Stomach (tissue), 4 donors: Measurements from ENCODE around the gene CHRNG.

Source experiments
- EP300 ChIP-seq: sonication (generic); formaldehyde crosslinking; IDR thresholded peaks from one replicate; pipeline ENCODE4 v1.6.1; 2017; ENCODE audit warnings: antibody characterized with exemption
- POLR2A ChIP-seq, 4 donors: fragments of 450-650 bp; IDR thresholded peaks; one replicate each; pipeline ENCODE4 v1.6.1; 2016; ENCODE audit warnings: antibody characterized with exemption in 4 of 4, control low read depth in 2 of 4, mild to moderate bottlenecking in 1 of 4, moderate library complexity in 1 of 4
- TF ChIP-seq, protein P1 (sequence below), 7 experiments: fragments of 450-650 bp in 4 of 7; fragments of 200-600 bp in 3 of 7; sonication (generic) in 3 of 7; IDR thresholded peaks; one replicate each; pipeline ENCODE4 v1.5.1; 2016 to 2019; ENCODE audit warnings: antibody characterized with exemption in 7 of 7, control low read depth in 2 of 7, mild to moderate bottlenecking in 1 of 7

DNA sequence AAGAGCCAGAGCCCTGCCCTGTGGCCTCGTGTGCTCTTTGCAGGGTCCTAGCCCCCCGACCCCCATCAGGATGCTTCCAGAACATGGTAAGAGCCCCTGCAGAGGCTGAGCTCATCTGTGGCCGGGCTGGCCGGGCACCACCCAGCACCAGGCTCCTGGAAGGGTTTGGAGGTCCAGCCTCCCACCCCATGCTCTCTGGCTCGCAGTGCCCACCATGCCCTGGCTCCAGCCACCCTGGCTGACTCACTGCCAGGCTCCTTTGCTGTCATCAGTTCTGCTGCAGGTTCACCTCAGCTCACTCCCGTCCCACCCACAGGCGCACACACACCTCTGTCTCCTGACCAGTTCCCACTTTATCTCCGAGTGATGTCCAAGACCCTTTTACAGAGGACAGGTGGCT is 48.5 kb downstream of the CHRNG start:
- TF ChIP-seq, protein P1, sequence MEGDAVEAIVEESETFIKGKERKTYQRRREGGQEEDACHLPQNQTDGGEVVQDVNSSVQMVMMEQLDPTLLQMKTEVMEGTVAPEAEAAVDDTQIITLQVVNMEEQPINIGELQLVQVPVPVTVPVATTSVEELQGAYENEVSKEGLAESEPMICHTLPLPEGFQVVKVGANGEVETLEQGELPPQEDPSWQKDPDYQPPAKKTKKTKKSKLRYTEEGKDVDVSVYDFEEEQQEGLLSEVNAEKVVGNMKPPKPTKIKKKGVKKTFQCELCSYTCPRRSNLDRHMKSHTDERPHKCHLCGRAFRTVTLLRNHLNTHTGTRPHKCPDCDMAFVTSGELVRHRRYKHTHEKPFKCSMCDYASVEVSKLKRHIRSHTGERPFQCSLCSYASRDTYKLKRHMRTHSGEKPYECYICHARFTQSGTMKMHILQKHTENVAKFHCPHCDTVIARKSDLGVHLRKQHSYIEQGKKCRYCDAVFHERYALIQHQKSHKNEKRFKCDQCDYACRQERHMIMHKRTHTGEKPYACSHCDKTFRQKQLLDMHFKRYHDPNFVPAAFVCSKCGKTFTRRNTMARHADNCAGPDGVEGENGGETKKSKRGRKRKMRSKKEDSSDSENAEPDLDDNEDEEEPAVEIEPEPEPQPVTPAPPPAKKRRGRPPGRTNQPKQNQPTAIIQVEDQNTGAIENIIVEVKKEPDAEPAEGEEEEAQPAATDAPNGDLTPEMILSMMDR (IDR thresholded peaks at IDR 0.05), result no peak
- TF ChIP-seq EP300, result no peak
- TF ChIP-seq POLR2A (IDR thresholded peaks at IDR 0.05), result no peak
